IMR-90 (cell line): ENCODE results near the gene APMAP. TPM values are rescaled to one million over a fixed set of nuclear protein-coding genes. Genes with fewer than 3 reads are reported as not detected.

ENCODE experiments used
- ATAC-seq: fragments of 200-7000 bp; cut with Tn5 transposase; 2 replicates; pipeline ENCODE4 v1.9.1; 2020; ENCODE audit warnings: low read depth, mild to moderate bottlenecking, moderate library complexity
- BruUV-seq: library from RNA; stranded (reverse); fragments of 400-500 nt; replicated peaks from 2 replicates; lab custom pipeline; 2021; lab: Mats Ljungman, UMichigan
- CTCF ChIA-PET: fragments of 300-600 bp; formaldehyde crosslinking; extraction: SDS; loops from one replicate; lab custom pipeline; 2021; ENCODE audit warnings: antibody characterized with exemption; lab: Yijun Ruan, JAX
- POLR2A ChIA-PET: fragments of 300-600 bp; sonication (Branson Sonifier 250); formaldehyde crosslinking; loops from one replicate; lab custom pipeline; 2022; ENCODE audit warnings: antibody characterized with exemption; ENCODE audit not compliant: unreplicated experiment; lab: Charles Lee
- DNase-seq: peaks from one replicate; pipeline ENCODE4 v3.0.0; 2013
- H2AFZ ChIP-seq: replicated peaks from 2 replicates; pipeline ENCODE3; 2013; ENCODE audit warnings: low read length, mild to moderate bottlenecking; ENCODE audit not compliant: poor library complexity
- H2AK5ac ChIP-seq: 2 replicates; pipeline ENCODE4 v1.6.1; 2013; ENCODE audit warnings: low read depth, low read length, inconsistent platforms
- H2AK9ac ChIP-seq: replicated peaks from 2 replicates; pipeline ENCODE3; 2013; ENCODE audit warnings: mild to moderate bottlenecking, low read depth, low read length, moderate library complexity; ENCODE audit not compliant: poor library complexity
- H2BK120ac ChIP-seq: 2 replicates; pipeline ENCODE4 v1.6.1; 2013; ENCODE audit warnings: low read depth, low read length, inconsistent platforms
- H2BK15ac ChIP-seq: 3 replicates; pipeline ENCODE4 v1.6.1; 2013; ENCODE audit warnings: low read depth, low read length, inconsistent platforms
- H2BK20ac ChIP-seq: 2 replicates; pipeline ENCODE4 v1.6.1; 2013; ENCODE audit warnings: low read depth, mild to moderate bottlenecking, inconsistent platforms, low read length, moderate library complexity
- H2BK5ac ChIP-seq: 2 replicates; pipeline ENCODE4 v1.6.1; 2013; ENCODE audit warnings: mild to moderate bottlenecking, low read depth, low read length, inconsistent platforms; ENCODE audit not compliant: poor library complexity, severe bottlenecking
- H3K14ac ChIP-seq: replicated peaks from 2 replicates; pipeline ENCODE4 v1.6.1; 2013; ENCODE audit warnings: low read depth, low read length, inconsistent platforms
- H3K18ac ChIP-seq: 2 replicates; pipeline ENCODE4 v1.6.1; 2013; ENCODE audit warnings: low read depth, low read length, control low read depth
- H3K23ac ChIP-seq: 2 replicates; pipeline ENCODE4 v1.6.1; 2013; ENCODE audit warnings: low read depth, low read length, inconsistent platforms
- H3K27ac ChIP-seq: 2 replicates; pipeline ENCODE4 v1.5.1; 2013; ENCODE audit warnings: mild to moderate bottlenecking, control low read depth, low read length; ENCODE audit not compliant: insufficient read depth
- H3K27me3 ChIP-seq: 2 replicates; pipeline ENCODE4 v1.6.1; 2013; ENCODE audit warnings: low read length; ENCODE audit not compliant: control insufficient read depth, insufficient read depth
- H3K36me3 ChIP-seq: 2 replicates; pipeline ENCODE4 v1.6.1; 2013; ENCODE audit warnings: low read length, mixed read lengths; ENCODE audit not compliant: control insufficient read depth, insufficient read depth
- H3K4ac ChIP-seq: 2 replicates; pipeline ENCODE4 v1.6.1; 2013; ENCODE audit warnings: low read depth, low read length, inconsistent platforms
- H3K4me1 ChIP-seq: 2 replicates; pipeline ENCODE4 v1.6.1; 2013; ENCODE audit warnings: low read length, mixed read lengths; ENCODE audit not compliant: control insufficient read depth, insufficient read depth
- H3K4me2 ChIP-seq: 2 replicates; pipeline ENCODE4 v1.6.1; 2013; ENCODE audit warnings: low read depth, mild to moderate bottlenecking, control low read depth, low read length, moderate library complexity
- H3K4me3 ChIP-seq: 2 replicates; pipeline ENCODE4 v1.5.1; 2013; ENCODE audit warnings: low read depth, mild to moderate bottlenecking, control low read depth, low read length, moderate library complexity; ENCODE audit not compliant: insufficient read depth
- H3K56ac ChIP-seq: 2 replicates; pipeline ENCODE4 v1.6.1; 2013; ENCODE audit warnings: low read length, inconsistent platforms; ENCODE audit not compliant: insufficient read depth; ENCODE audit errors: extremely low read depth
- H3K79me1 ChIP-seq, 2 experiments: 2 replicates each; pipeline ENCODE4 v1.6.1; 2013; ENCODE audit warnings: low read length in 2 of 2, inconsistent platforms in 1 of 2, low read depth in 1 of 2
- H3K9ac ChIP-seq: 2 replicates; pipeline ENCODE4 v1.6.1; 2013; ENCODE audit warnings: low read depth, low read length, control low read depth
- H3K9me1 ChIP-seq: 2 replicates; pipeline ENCODE4 v1.6.1; 2013; ENCODE audit warnings: low read length, inconsistent platforms; ENCODE audit not compliant: insufficient read depth
- H3K9me3 ChIP-seq: 2 replicates; pipeline ENCODE4 v1.6.1; 2013; ENCODE audit warnings: low read length; ENCODE audit not compliant: control insufficient read depth, insufficient read depth
- H4K20me1 ChIP-seq: 2 replicates; pipeline ENCODE4 v1.6.1; 2013; ENCODE audit warnings: low read length, inconsistent platforms; ENCODE audit not compliant: insufficient read depth
- H4K5ac ChIP-seq: 2 replicates; pipeline ENCODE4 v1.6.1; 2013; ENCODE audit warnings: mild to moderate bottlenecking, low read depth, low read length, control low read depth
- H4K8ac ChIP-seq, 2 experiments: 2 replicates each; pipeline ENCODE4 v1.6.1; 2013; ENCODE audit warnings: low read depth in 2 of 2, low read length in 2 of 2, control low read depth in 1 of 2, inconsistent platforms in 1 of 2
- H4K91ac ChIP-seq: 2 replicates; pipeline ENCODE4 v1.6.1; 2013; ENCODE audit warnings: low read depth, low read length, inconsistent platforms; ENCODE audit not compliant: insufficient read depth
- BHLHE40 ChIP-seq: fragments of 150-350 bp; IDR thresholded peaks from 2 replicates; pipeline ENCODE4 v1.6.1; 2016; ENCODE audit warnings: mild to moderate bottlenecking, low read depth, low read length
- CEBPB ChIP-seq: IDR thresholded peaks from 2 replicates; pipeline ENCODE4 v1.6.1; 2012; ENCODE audit warnings: low read depth, low read length, improper control_type of control experiment
- CHD1 ChIP-seq: IDR thresholded peaks from 2 replicates; pipeline ENCODE4 v1.6.1; 2012; ENCODE audit warnings: low read depth, low read length, improper control_type of control experiment
- FOS ChIP-seq: fragments of 150-350 bp; IDR thresholded peaks from 2 replicates; pipeline ENCODE4 v1.6.1; 2016; ENCODE audit warnings: low read depth, low read length
- MAZ ChIP-seq: IDR thresholded peaks from 2 replicates; pipeline ENCODE4 v1.6.1; 2012; ENCODE audit warnings: low read depth, mild to moderate bottlenecking, low read length, improper control_type of control experiment, moderate library complexity, borderline replicate concordance
- MXI1 ChIP-seq: IDR thresholded peaks from 2 replicates; pipeline ENCODE4 v1.6.1; 2012; ENCODE audit warnings: low read depth, mild to moderate bottlenecking, low read length, moderate library complexity, borderline replicate concordance
- POLR2A ChIP-seq: IDR thresholded peaks from 2 replicates; pipeline ENCODE4 v1.6.1; 2012; ENCODE audit warnings: mild to moderate bottlenecking, low read depth, low read length
- RCOR1 ChIP-seq: IDR thresholded peaks from 2 replicates; pipeline ENCODE4 v1.6.1; 2012; ENCODE audit warnings: mild to moderate bottlenecking, low read length, improper control_type of control experiment; ENCODE audit not compliant: insufficient replicate concordance
- RFX5 ChIP-seq: IDR thresholded peaks from 2 replicates; pipeline ENCODE4 v1.8.0; 2012; ENCODE audit warnings: low read depth, mild to moderate bottlenecking, low read length, moderate library complexity
- SMC3 ChIP-seq: fragments of 150-350 bp; IDR thresholded peaks from 2 replicates; pipeline ENCODE4 v1.6.1; 2016; ENCODE audit warnings: low read depth, mild to moderate bottlenecking, antibody characterized with exemption, low read length, moderate library complexity
- WGBS, 2 experiments: methylation state at CpG; one replicate each; pipeline versions ENCODE4 v1.1.5 to v1.1.7; 2013; ENCODE audit warnings: missing lambda C conversion rate in 2 of 2; ENCODE audit not compliant: insufficient read length in 1 of 2; ENCODE audit errors: extremely low coverage in 2 of 2; 5-methylcytosine and 5-hydroxymethylcytosine counted together
- dilution Hi-C: fragments of 300-500 bp; cut with HindIII; formaldehyde crosslinking; loops from one replicate; pipeline ENCODE4 v1.14.3; 2018; ENCODE audit warnings: low sequenced_read_pairs; ENCODE audit not compliant: unreplicated experiment
- in situ Hi-C: fragments of 300-500 bp; cut with MboI; formaldehyde crosslinking; loops from 3 replicates; pipeline ENCODE4 v1.14.3; 2019; ENCODE audit warnings: low sequenced_read_pairs, inconsistent platforms, mixed read lengths
- intact Hi-C: fragments of 100-400 bp; cut with micrococcal nuclease; formaldehyde crosslinking; loops from 2 replicates; pipeline ENCODE4 v1.10.0; 2022
- polyA plus RNA-seq, 3 experiments: library from polyadenylated mRNA; depleted of rRNA; stranded (reverse); fragments of >200 nt; gene quantifications; 2 replicates each; pipeline ENCODE4 v1.2.3, GENCODE V29; 2012; ENCODE audit warnings: low replicate concordance in 1 of 3
- total RNA-seq: library from RNA; depleted of rRNA; stranded (reverse); fragments of >200 nt; gene quantifications from 2 replicates; pipeline ENCODE4 v1.2.3, GENCODE V29; 2012
- TF ChIP-seq, protein P1 (sequence below): conservative IDR thresholded peaks from 2 replicates; pipeline ENCODE4 v1.5.1; 2012; ENCODE audit warnings: mild to moderate bottlenecking, low read depth, low read length, improper control_type of control experiment
- TF ChIP-seq, protein P2 (sequence below): fragments of 150-350 bp; IDR thresholded peaks from 2 replicates; pipeline ENCODE4 v1.6.1; 2016; ENCODE audit warnings: low read depth, mild to moderate bottlenecking, low read length, moderate library complexity, borderline replicate concordance

APMAP gene
- total and polyA plus RNA-seq, 2 of the 4 experiments (the other 2 are of a cell fraction) = 67.2 to 88.8 TPM

DNA sequence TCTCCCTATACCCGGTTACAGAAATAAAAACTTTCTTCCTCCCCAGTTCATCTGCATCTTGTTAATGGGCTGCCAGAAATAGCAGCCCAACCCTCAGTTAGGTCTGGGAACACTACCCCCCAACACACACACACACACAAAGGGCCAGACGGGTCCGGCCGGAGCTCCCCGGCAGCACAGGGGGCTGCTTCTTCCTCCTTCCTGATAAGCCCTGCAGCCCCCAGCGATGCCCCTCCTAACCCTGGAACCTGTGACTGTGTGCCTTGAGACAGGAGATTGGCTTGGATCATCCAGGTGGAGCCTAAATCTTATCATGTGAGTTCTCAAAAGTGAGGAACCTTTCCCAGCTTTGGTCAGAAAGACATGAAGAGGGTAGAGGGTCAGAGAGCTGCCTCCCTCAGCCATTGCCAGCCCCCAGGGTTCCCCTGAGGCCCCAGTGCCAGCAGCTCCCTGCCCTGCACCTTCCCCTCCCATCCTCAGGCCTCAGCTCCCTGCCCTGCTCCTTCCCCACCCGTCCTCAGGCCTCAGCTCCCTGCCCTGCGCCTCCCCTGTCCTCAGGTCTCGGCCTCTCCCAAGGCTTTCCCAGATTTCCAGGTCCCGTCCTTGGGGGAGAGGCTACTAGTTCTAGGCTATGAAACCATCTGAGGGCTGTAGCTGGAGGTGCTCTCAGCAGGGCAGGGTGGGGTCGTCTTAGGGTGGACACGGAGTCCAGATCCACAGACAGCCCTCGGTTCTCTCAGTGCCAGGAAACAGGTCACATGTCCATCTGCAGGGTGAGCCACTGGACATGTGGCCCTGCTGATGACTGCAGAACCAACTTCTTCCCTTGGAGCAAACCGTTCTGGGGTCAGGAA lies 77.9 kb downstream of the APMAP start (continued):
- TF ChIP-seq BHLHE40 = no peak

DNA sequence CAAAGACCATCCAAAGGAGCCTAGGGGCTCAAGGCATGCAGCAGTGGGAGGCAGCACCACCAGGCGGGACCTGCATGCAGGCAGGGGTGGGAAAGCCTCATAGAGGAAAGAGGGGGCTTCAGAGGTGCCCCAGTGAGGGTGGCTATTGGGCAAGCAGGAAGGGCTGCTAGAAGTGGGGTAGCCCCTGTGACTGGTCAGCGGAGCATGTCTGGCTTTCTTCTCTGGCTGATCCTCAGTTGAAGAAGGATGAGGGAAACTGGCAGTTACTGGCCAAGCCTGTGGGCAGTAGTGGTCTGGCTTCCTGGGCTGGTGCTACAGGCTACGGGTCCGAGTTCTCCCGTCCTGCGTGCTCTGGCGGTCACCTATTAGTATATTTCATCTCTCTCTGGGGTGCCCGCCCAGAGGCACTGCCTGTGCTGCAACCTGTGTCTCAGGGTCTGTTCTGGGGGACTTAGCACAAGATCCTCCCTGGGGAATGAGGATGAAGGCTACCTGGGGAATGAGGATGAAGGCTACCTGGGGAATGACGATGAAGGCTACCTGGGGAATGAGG lies 79.4 kb downstream of the APMAP start:
- Histone ChIP-seq H2BK120ac (no peak overlapping the region), H2BK5ac (no peak overlapping the region), H4K5ac (no peak overlapping the region), H3K9me3 (no peaks in the 10 kb centered on the region), H2BK15ac (no peak overlapping the region), H3K18ac (no peak overlapping the region), H3K56ac (no peak overlapping the region), H4K20me1 (no peaks in the 10 kb centered on the region), H3K4me2 (no peak overlapping the region), H3K4me1 (no peaks in the 10 kb centered on the region), H2AFZ (no peak overlapping the region), H3K36me3 (no peaks in the 10 kb centered on the region), H3K4ac (no peak overlapping the region), H2BK20ac (no peak overlapping the region), H2AK5ac (no peak overlapping the region), H3K23ac (no peak overlapping the region), H4K91ac (no peak overlapping the region), H4K8ac (no peak overlapping the region), H3K4me3 (no peak overlapping the region), H3K9ac (no peak overlapping the region), H3K14ac (no peak overlapping the region), H3K27me3 (peaks cover 23% of the 10 kb centered on the region; the same call in 1 of the 2 replicates), H3K79me1 (no peaks in the 10 kb centered on the region), H3K27ac (no peak overlapping the region), H2AK9ac (no peak overlapping the region), H3K9me1 (no peaks in the 10 kb centered on the region)
- ATAC-seq (no peak), DNase-seq (no peak)
- BruUV-seq = no TSS peak
- in situ Hi-C loops = loop anchor here (25.0 kb wide), 1 partner anchor 976 kb away; no protein-coding TSS in a partner anchor
- TF ChIP-seq SMC3 = no peak
- TF ChIP-seq, protein P1, sequence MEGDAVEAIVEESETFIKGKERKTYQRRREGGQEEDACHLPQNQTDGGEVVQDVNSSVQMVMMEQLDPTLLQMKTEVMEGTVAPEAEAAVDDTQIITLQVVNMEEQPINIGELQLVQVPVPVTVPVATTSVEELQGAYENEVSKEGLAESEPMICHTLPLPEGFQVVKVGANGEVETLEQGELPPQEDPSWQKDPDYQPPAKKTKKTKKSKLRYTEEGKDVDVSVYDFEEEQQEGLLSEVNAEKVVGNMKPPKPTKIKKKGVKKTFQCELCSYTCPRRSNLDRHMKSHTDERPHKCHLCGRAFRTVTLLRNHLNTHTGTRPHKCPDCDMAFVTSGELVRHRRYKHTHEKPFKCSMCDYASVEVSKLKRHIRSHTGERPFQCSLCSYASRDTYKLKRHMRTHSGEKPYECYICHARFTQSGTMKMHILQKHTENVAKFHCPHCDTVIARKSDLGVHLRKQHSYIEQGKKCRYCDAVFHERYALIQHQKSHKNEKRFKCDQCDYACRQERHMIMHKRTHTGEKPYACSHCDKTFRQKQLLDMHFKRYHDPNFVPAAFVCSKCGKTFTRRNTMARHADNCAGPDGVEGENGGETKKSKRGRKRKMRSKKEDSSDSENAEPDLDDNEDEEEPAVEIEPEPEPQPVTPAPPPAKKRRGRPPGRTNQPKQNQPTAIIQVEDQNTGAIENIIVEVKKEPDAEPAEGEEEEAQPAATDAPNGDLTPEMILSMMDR = no peak
- TF ChIP-seq FOS = no peak
- no peak for TF ChIP-seq MAZ
- no peak for TF ChIP-seq RCOR1
- no peak for TF ChIP-seq CEBPB
- TF ChIP-seq CHD1 = no peak
- no peak for TF ChIP-seq RFX5
- TF ChIP-seq, protein P2, sequence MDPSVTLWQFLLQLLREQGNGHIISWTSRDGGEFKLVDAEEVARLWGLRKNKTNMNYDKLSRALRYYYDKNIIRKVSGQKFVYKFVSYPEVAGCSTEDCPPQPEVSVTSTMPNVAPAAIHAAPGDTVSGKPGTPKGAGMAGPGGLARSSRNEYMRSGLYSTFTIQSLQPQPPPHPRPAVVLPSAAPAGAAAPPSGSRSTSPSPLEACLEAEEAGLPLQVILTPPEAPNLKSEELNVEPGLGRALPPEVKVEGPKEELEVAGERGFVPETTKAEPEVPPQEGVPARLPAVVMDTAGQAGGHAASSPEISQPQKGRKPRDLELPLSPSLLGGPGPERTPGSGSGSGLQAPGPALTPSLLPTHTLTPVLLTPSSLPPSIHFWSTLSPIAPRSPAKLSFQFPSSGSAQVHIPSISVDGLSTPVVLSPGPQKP = no peak
- no peak for TF ChIP-seq MXI1
- TF ChIP-seq POLR2A = no peak
- ChIA-PET CTCF (no interaction called here), POLR2A (no interaction called here)
- intact Hi-C loops = no loop called here
- WGBS, 2 experiments = no CpG with 5 or more reads among the region's 9 CpGs
- dilution Hi-C loops = no loop called here
